GM12878 (cell line): ENCODE data around the gene GRAMD2B. TPM values are rescaled to one million over a fixed set of nuclear protein-coding genes. Genes with fewer than 3 reads are reported as not detected.

Experiments used
- CHD2 ChIP-seq: IDR thresholded peaks from 2 replicates; pipeline ENCODE4 v1.6.1; 2011; ENCODE audit warnings: low read depth, low read length, improper control_type of control experiment, borderline replicate concordance
- ELK1 ChIP-seq: IDR thresholded peaks from 2 replicates; pipeline ENCODE4 v1.6.1; 2012; ENCODE audit warnings: low read depth, low read length, improper control_type of control experiment
- FOS ChIP-seq: IDR thresholded peaks from 3 replicates; pipeline ENCODE4 v1.6.1; 2011; ENCODE audit warnings: borderline replicate concordance; ENCODE audit not compliant: insufficient read length; ENCODE audit errors: extremely low read depth
- FOXK2 ChIP-seq: fragments of 450-650 bp; IDR thresholded peaks from 2 replicates; pipeline ENCODE4 v1.6.1; 2017; ENCODE audit warnings: mild to moderate bottlenecking, moderate library complexity
- HCFC1 ChIP-seq: fragments of 150-350 bp; IDR thresholded peaks from 2 replicates; pipeline ENCODE4 v1.6.1; 2014; ENCODE audit warnings: low read length
- HDAC2 ChIP-seq: fragments of 200-600 bp; sonication (generic); IDR thresholded peaks from 2 replicates; pipeline ENCODE4 v1.6.1; 2017
- IRF4 ChIP-seq: IDR thresholded peaks from 2 replicates; pipeline ENCODE4 v1.6.1; 2011; ENCODE audit warnings: low read depth, low read length
- JUNB ChIP-seq: IDR thresholded peaks from 2 replicates; pipeline ENCODE4 v1.6.1; 2016; ENCODE audit warnings: antibody characterized with exemption, mild to moderate bottlenecking
- MEF2B ChIP-seq: fragments of 450-650 bp; IDR thresholded peaks from 2 replicates; pipeline ENCODE4 v1.6.1; 2018; ENCODE audit warnings: mild to moderate bottlenecking, moderate library complexity; ENCODE audit not compliant: partially characterized antibody, poor library complexity, severe bottlenecking
- NFYB ChIP-seq: IDR thresholded peaks from 2 replicates; pipeline ENCODE4 v1.6.1; 2011; ENCODE audit warnings: low read depth, mild to moderate bottlenecking, low read length, improper control_type of control experiment, moderate library complexity; ENCODE audit not compliant: insufficient read depth
- NR2C2 ChIP-seq: IDR thresholded peaks from 2 replicates; pipeline ENCODE4 v1.6.1; 2011; ENCODE audit warnings: borderline replicate concordance, low read depth; ENCODE audit not compliant: control insufficient read depth, insufficient read length
- PAX8 ChIP-seq: fragments of 450-650 bp; IDR thresholded peaks from 2 replicates; pipeline ENCODE4 v1.6.1; 2017; ENCODE audit warnings: mild to moderate bottlenecking, moderate library complexity
- POLR2A ChIP-seq: IDR thresholded peaks from 2 replicates; pipeline ENCODE4 v1.6.1; 2011; ENCODE audit warnings: low read depth, mild to moderate bottlenecking, low read length
- RB1 ChIP-seq: fragments of 450-650 bp; formaldehyde crosslinking; IDR thresholded peaks from 2 replicates; pipeline ENCODE4 v1.6.1; 2017; ENCODE audit warnings: mild to moderate bottlenecking, borderline replicate concordance
- RFX5 ChIP-seq: IDR thresholded peaks from 2 replicates; pipeline ENCODE4 v1.6.1; 2011; ENCODE audit warnings: low read depth, low read length, improper control_type of control experiment
- RUNX3 ChIP-seq: IDR thresholded peaks from 2 replicates; pipeline ENCODE4 v1.6.1; 2012; ENCODE audit warnings: low read length, inconsistent platforms
- SMARCA5 ChIP-seq: fragments of 450-650 bp; IDR thresholded peaks from 2 replicates; pipeline ENCODE4 v1.6.1; 2017; ENCODE audit warnings: mild to moderate bottlenecking
- SPI1 ChIP-seq: IDR thresholded peaks from 2 replicates; pipeline ENCODE4 v1.6.1; 2011; ENCODE audit warnings: low read depth, mild to moderate bottlenecking, low read length, moderate library complexity, borderline replicate concordance; ENCODE audit not compliant: insufficient read depth
- SREBF2 ChIP-seq: IDR thresholded peaks from 2 replicates; pipeline ENCODE4 v1.6.1; 2012; ENCODE audit warnings: mild to moderate bottlenecking, low read length
- STAT1 ChIP-seq: fragments of 450-650 bp; conservative IDR thresholded peaks from 2 replicates; pipeline ENCODE4 v1.6.1; 2014; ENCODE audit warnings: antibody characterized with exemption, mild to moderate bottlenecking
- SUPT20H ChIP-seq: IDR thresholded peaks from 2 replicates; pipeline ENCODE4 v1.6.1; 2011; ENCODE audit warnings: low read depth, mild to moderate bottlenecking, low read length, moderate library complexity, borderline replicate concordance; ENCODE audit not compliant: control insufficient read depth
- TAF1 ChIP-seq: IDR thresholded peaks from 2 replicates; pipeline ENCODE4 v1.6.1; 2011; ENCODE audit warnings: mild to moderate bottlenecking, low read depth, low read length, borderline replicate concordance
- ZNF207 ChIP-seq: fragments of 450-650 bp; IDR thresholded peaks from 2 replicates; pipeline ENCODE4 v1.6.1; 2014; ENCODE audit warnings: antibody characterized with exemption, mild to moderate bottlenecking, borderline replicate concordance
- polyA plus RNA-seq, 11 experiments: library from polyadenylated mRNA; depleted of rRNA in 4 of 11; unstranded in 6 of 11; stranded (reverse) in 5 of 11; fragments of >200 nt; fragmentation: Nextera tagmentation in 4 of 11; fragmentation: Illumina TruSeq in 1 of 11; extraction: Ambion mirVana in 4 of 11; extraction: Trizol in 1 of 11; gene quantifications; 1 replicate in 1 of 11; 2 replicates in 10 of 11; pipeline versions ENCODE4 v1.2.1 to v1.2.3, GENCODE V29; 2011 to 2016; ENCODE audit warnings: inconsistent platforms in 2 of 11, missing spikeins in 2 of 11, low read depth in 1 of 11
- total RNA-seq, 4 experiments: library from RNA; depleted of rRNA in 3 of 4; stranded (reverse); fragments of >200 nt in 3 of 4; fragmentation: Illumina TruSeq in 1 of 4; extraction: Trizol in 1 of 4; gene quantifications; 2 replicates each; pipeline versions ENCODE4 v1.2.1 to v1.2.3, GENCODE V29; 2013 to 2021
- TF ChIP-seq, protein P1 (sequence below): fragments of 450-650 bp; IDR thresholded peaks from 2 replicates; pipeline ENCODE4 v1.6.1; 2017; ENCODE audit warnings: mild to moderate bottlenecking
- TF ChIP-seq, protein P2 (sequence below): IDR thresholded peaks from 2 replicates; pipeline ENCODE4 v1.6.1; 2011; ENCODE audit warnings: low read depth, low read length, improper control_type of control experiment, borderline replicate concordance
- TF ChIP-seq, protein P3 (sequence below): fragments of 450-650 bp; conservative IDR thresholded peaks from 2 replicates; pipeline ENCODE4 v1.6.1; 2017; ENCODE audit warnings: mild to moderate bottlenecking, moderate library complexity
- TF ChIP-seq, protein P4 (sequence below): IDR thresholded peaks from 2 replicates; pipeline ENCODE4 v1.6.1; 2011; ENCODE audit warnings: mild to moderate bottlenecking, low read depth, low read length, moderate library complexity; ENCODE audit not compliant: insufficient replicate concordance

Gene GRAMD2B
- total and polyA plus RNA-seq, 10 of the 15 experiments (the other 5 are each of a cell fraction or from before 2014, with no cell fraction given) = 1.9 to 21.5 (median 8.4) TPM

DNA sequence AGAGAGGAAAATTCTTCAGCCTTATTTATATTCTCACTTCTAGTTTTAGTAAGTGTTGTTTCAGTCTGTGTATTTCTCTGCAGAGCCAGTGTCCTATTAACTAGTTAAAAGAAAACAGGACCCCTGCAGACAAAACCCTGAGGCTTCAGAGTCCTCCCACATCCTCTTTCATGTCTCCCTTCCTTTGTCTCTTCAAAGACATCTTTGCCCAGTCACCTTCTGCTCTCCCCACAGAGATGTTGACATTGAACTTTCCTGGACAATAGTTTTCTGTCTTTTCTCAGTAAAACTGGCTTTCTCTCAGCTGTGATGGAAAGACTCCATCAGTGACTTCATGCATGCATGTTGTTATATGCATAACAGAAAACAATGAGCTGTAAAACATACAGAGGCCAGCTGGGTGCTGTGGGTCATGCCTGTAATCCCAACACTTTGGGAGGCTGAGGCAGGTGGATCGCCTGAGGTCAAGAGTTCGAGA lies 20.2 kb downstream of the GRAMD2B start (continued):
- TF ChIP-seq POLR2A (no peak), ZNF207 (no peak), FOS (no peak), RFX5 (no peak), RUNX3 (peak; percentile 80), ELK1 (no peak), NR2C2 (no peak), STAT1 (no peak), SREBF2 (no peak), NFYB (no peak), SMARCA5 (no peak; the same call in 1 of the 2 replicates), HDAC2 (no peak), SPI1 (peak; percentile 94), IRF4 (peak; percentile 71), RB1 (no peak), CHD2 (no peak), PAX8 (no peak), JUNB (peak; percentile 79), FOXK2 (no peak), MEF2B (peak; percentile 59), SUPT20H (no peak), HCFC1 (no peak), TAF1 (no peak)
- TF ChIP-seq, protein P1, sequence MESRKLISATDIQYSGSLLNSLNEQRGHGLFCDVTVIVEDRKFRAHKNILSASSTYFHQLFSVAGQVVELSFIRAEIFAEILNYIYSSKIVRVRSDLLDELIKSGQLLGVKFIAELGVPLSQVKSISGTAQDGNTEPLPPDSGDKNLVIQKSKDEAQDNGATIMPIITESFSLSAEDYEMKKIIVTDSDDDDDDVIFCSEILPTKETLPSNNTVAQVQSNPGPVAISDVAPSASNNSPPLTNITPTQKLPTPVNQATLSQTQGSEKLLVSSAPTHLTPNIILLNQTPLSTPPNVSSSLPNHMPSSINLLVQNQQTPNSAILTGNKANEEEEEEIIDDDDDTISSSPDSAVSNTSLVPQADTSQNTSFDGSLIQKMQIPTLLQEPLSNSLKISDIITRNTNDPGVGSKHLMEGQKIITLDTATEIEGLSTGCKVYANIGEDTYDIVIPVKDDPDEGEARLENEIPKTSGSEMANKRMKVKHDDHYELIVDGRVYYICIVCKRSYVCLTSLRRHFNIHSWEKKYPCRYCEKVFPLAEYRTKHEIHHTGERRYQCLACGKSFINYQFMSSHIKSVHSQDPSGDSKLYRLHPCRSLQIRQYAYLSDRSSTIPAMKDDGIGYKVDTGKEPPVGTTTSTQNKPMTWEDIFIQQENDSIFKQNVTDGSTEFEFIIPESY = no peak
- TF ChIP-seq, protein P2, sequence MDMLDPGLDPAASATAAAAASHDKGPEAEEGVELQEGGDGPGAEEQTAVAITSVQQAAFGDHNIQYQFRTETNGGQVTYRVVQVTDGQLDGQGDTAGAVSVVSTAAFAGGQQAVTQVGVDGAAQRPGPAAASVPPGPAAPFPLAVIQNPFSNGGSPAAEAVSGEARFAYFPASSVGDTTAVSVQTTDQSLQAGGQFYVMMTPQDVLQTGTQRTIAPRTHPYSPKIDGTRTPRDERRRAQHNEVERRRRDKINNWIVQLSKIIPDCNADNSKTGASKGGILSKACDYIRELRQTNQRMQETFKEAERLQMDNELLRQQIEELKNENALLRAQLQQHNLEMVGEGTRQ = no peak
- TF ChIP-seq, protein P3, sequence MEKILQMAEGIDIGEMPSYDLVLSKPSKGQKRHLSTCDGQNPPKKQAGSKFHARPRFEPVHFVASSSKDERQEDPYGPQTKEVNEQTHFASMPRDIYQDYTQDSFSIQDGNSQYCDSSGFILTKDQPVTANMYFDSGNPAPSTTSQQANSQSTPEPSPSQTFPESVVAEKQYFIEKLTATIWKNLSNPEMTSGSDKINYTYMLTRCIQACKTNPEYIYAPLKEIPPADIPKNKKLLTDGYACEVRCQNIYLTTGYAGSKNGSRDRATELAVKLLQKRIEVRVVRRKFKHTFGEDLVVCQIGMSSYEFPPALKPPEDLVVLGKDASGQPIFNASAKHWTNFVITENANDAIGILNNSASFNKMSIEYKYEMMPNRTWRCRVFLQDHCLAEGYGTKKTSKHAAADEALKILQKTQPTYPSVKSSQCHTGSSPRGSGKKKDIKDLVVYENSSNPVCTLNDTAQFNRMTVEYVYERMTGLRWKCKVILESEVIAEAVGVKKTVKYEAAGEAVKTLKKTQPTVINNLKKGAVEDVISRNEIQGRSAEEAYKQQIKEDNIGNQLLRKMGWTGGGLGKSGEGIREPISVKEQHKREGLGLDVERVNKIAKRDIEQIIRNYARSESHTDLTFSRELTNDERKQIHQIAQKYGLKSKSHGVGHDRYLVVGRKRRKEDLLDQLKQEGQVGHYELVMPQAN = no peak
- TF ChIP-seq, protein P4, sequence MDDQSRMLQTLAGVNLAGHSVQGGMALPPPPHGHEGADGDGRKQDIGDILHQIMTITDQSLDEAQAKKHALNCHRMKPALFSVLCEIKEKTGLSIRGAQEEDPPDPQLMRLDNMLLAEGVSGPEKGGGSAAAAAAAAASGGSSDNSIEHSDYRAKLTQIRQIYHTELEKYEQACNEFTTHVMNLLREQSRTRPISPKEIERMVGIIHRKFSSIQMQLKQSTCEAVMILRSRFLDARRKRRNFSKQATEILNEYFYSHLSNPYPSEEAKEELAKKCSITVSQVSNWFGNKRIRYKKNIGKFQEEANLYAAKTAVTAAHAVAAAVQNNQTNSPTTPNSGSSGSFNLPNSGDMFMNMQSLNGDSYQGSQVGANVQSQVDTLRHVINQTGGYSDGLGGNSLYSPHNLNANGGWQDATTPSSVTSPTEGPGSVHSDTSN = no peak
